ENCODE measurements around the gene CNOT4. TPM values are rescaled to one million over a fixed set of nuclear protein-coding genes. Genes with fewer than 3 reads are reported as not detected.

CNOT4 gene
- total and polyA plus RNA-seq, 2 of the 13 experiments (the other 11 are each of a cell fraction or from before 2014, with no cell fraction given), result 7.4 to 8.4 TPM

GRCh38 chr7:135335628-135336139 is 174.2 kb downstream of the CNOT4 start (continued):
- TF ChIP-seq ELF1 (CRISPR knock-in tag; IDR thresholded peaks at IDR 0.05), result no peak
- peak; percentile 62 for TF ChIP-seq PITX1 (CRISPR knock-in tag; IDR thresholded peaks at IDR 0.05)
- TF ChIP-seq ARID4A (CRISPR knock-in tag; IDR thresholded peaks at IDR 0.05; ENCODE audit: borderline replicate concordance), result peak; percentile 42; the same call in 1 of the 2 replicates
- TF ChIP-seq ZNF276 (CRISPR knock-in tag; IDR thresholded peaks at IDR 0.05; ENCODE audit: low read depth), result no peak
- TF ChIP-seq ZNF547 (CRISPR knock-in tag; IDR thresholded peaks at IDR 0.05), result peak; percentile 79; the same call in 1 of the 2 replicates
- 0 out of 2 replicates have a peak, but pooled peaks have one; percentile 51 for TF ChIP-seq ZNF501 (CRISPR knock-in tag; IDR thresholded peaks at IDR 0.05)
- no peak for TF ChIP-seq ZNF780A (CRISPR knock-in tag; IDR thresholded peaks at IDR 0.05)
- TF ChIP-seq, protein P1, sequence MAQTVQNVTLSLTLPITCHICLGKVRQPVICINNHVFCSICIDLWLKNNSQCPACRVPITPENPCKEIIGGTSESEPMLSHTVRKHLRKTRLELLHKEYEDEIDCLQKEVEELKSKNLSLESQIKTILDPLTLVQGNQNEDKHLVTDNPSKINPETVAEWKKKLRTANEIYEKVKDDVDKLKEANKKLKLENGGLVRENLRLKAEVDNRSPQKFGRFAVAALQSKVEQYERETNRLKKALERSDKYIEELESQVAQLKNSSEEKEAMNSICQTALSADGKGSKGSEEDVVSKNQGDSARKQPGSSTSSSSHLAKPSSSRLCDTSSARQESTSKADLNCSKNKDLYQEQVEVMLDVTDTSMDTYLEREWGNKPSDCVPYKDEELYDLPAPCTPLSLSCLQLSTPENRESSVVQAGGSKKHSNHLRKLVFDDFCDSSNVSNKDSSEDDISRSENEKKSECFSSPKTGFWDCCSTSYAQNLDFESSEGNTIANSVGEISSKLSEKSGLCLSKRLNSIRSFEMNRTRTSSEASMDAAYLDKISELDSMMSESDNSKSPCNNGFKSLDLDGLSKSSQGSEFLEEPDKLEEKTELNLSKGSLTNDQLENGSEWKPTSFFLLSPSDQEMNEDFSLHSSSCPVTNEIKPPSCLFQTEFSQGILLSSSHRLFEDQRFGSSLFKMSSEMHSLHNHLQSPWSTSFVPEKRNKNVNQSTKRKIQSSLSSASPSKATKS (CRISPR knock-in tag; IDR thresholded peaks at IDR 0.05), result no peak
- TF ChIP-seq, protein P2, sequence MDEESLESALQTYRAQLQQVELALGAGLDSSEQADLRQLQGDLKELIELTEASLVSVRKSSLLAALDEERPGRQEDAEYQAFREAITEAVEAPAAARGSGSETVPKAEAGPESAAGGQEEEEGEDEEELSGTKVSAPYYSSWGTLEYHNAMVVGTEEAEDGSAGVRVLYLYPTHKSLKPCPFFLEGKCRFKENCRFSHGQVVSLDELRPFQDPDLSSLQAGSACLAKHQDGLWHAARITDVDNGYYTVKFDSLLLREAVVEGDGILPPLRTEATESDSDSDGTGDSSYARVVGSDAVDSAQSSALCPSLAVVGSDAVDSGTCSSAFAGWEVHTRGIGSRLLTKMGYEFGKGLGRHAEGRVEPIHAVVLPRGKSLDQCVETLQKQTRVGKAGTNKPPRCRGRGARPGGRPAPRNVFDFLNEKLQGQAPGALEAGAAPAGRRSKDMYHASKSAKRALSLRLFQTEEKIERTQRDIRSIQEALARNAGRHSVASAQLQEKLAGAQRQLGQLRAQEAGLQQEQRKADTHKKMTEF (CRISPR knock-in tag; IDR thresholded peaks at IDR 0.05), result peak; percentile 55
- no peak for TF ChIP-seq GTF3A (CRISPR knock-in tag; conservative IDR thresholded peaks at IDR 0.05)
- TF ChIP-seq, protein P3, sequence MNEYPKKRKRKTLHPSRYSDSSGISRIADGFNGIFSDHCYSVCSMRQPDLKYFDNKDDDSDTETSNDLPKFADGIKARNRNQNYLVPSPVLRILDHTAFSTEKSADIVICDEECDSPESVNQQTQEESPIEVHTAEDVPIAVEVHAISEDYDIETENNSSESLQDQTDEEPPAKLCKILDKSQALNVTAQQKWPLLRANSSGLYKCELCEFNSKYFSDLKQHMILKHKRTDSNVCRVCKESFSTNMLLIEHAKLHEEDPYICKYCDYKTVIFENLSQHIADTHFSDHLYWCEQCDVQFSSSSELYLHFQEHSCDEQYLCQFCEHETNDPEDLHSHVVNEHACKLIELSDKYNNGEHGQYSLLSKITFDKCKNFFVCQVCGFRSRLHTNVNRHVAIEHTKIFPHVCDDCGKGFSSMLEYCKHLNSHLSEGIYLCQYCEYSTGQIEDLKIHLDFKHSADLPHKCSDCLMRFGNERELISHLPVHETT (CRISPR knock-in tag; conservative IDR thresholded peaks at IDR 0.05), result peak; percentile 45; the same call in 1 of the 2 replicates
- no peak for TF ChIP-seq ZNF235 (CRISPR knock-in tag; IDR thresholded peaks at IDR 0.05; ENCODE audit: borderline replicate concordance)
- TF ChIP-seq, protein P4, sequence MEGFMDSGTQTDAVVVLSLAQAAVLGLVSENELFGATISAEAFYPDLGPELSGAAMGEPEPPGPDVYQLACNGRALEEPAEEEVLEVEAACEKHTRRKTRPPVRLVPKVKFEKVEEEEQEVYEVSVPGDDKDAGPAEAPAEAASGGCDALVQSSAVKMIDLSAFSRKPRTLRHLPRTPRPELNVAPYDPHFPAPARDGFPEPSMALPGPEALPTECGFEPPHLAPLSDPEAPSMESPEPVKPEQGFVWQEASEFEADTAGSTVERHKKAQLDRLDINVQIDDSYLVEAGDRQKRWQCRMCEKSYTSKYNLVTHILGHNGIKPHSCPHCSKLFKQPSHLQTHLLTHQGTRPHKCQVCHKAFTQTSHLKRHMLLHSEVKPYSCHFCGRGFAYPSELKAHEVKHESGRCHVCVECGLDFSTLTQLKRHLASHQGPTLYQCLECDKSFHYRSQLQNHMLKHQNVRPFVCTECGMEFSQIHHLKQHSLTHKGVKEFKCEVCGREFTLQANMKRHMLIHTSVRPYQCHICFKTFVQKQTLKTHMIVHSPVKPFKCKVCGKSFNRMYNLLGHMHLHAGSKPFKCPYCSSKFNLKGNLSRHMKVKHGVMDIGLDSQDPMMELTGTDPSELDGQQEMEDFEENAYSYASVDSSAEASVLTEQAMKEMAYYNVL (CRISPR knock-in tag; IDR thresholded peaks at IDR 0.05; ENCODE audit: borderline replicate concordance), result no peak; the same call in 1 of the 2 replicates
- no peak for TF ChIP-seq DRAP1 (CRISPR knock-in tag; IDR thresholded peaks at IDR 0.05)
- TF ChIP-seq ZNF326 (CRISPR knock-in tag; IDR thresholded peaks at IDR 0.05; ENCODE audit: borderline replicate concordance), result no peak

All from HepG2 (cell line).